ENCODE measurements around the gene SCN4A. TPM values are rescaled to one million over a fixed set of nuclear protein-coding genes. Genes with fewer than 3 reads are reported as not detected.

SCN4A gene
- total RNA-seq, 2 donors from 2014 or later = 0.41 to 1.0 TPM

GRCh38 chr17:63967953-63968352, 4.8 kb downstream of the SCN4A start:
- no peak for DNase-seq
- ATAC-seq = no peak
- intact Hi-C loops (cut with DNase I) = no loop called here

- ATAC-seq (no peak), DNase-seq (no peak)
- intact Hi-C loops (cut with DNase I) = no loop called here
These were observed 6.0 kb downstream of the SCN4A start for GRCh38 chr17:63966646-63967264.

- ATAC-seq (peak; percentile 26 to 67), DNase-seq (peak; percentile 60)
- intact Hi-C loops (cut with DNase I) = no loop called here
These were observed 9.6 kb downstream of the SCN4A start for GRCh38 chr17:63963123-63963522.

- intact Hi-C loops (cut with DNase I) = no loop called here
- DNase-seq = no peak
- ATAC-seq = no peak
These were observed 10.4 kb downstream of the SCN4A start for GRCh38 chr17:63962298-63962744.

GRCh38 chr17:63961355-63962212, 11.1 kb downstream of the SCN4A start:
- DNase-seq (peak; percentile 88), ATAC-seq (peak; percentile 77 to 85)
- intact Hi-C loops (cut with DNase I) = no loop called here

GRCh38 chr17:63960430-63960829, 12.3 kb downstream of the SCN4A start:
- ATAC-seq (no peak), DNase-seq (no peak)
- intact Hi-C loops (cut with DNase I) = no loop called here

- DNase-seq (no peak), ATAC-seq (no peak)
- intact Hi-C loops (cut with DNase I) = no loop called here
These were observed 12.7 kb downstream of the SCN4A start for GRCh38 chr17:63960006-63960405.

- intact Hi-C loops (cut with DNase I) = no loop called here
- ATAC-seq = no peak
- no peak for DNase-seq
These were observed 16.3 kb downstream of the SCN4A start for GRCh38 chr17:63956296-63956920.

GRCh38 chr17:63955791-63956190, 16.9 kb downstream of the SCN4A start:
- intact Hi-C loops (cut with DNase I) = no loop called here
- DNase-seq = no peak
- no peak for ATAC-seq

- DNase-seq (no peak), ATAC-seq (no peak)
- intact Hi-C loops (cut with DNase I) = no loop called here
These were observed 17.5 kb downstream of the SCN4A start for GRCh38 chr17:63955232-63955631.

- ATAC-seq (peak; percentile 36 to 56), DNase-seq (no peak)
- intact Hi-C loops (cut with DNase I) = loop anchor here in 1 of 2 donors (5.0 kb wide), 1 partner anchor 33 kb away; no protein-coding TSS in a partner anchor
These were observed 18.2 kb downstream of the SCN4A start for GRCh38 chr17:63954402-63955063.

- ATAC-seq (no peak), DNase-seq (no peak)
- intact Hi-C loops (cut with DNase I) = loop anchor here in 1 of 2 donors (5.0 kb wide), 1 partner anchor 36 kb away; no protein-coding TSS in a partner anchor
These were observed 21.5 kb downstream of the SCN4A start for GRCh38 chr17:63950940-63951907.

GRCh38 chr17:63949576-63950250, 23.0 kb downstream of the SCN4A start:
- no peak for DNase-seq
- intact Hi-C loops (cut with DNase I) = loop anchor here in 1 of 2 donors (5.0 kb wide), 1 partner anchor 38 kb away; no protein-coding TSS in a partner anchor
- no peak for ATAC-seq

- intact Hi-C loops (cut with DNase I) = no loop called here
- DNase-seq (no peak), ATAC-seq (no peak)
These were observed 24.2 kb downstream of the SCN4A start for GRCh38 chr17:63948521-63948920.

- ATAC-seq = no peak
- DNase-seq = no peak
- intact Hi-C loops (cut with DNase I) = no loop called here
These were observed 24.9 kb downstream of the SCN4A start for GRCh38 chr17:63947711-63948330.

- intact Hi-C loops (cut with DNase I) = no loop called here
- ATAC-seq (peak; percentile 75 to 83), DNase-seq (peak; percentile 48)
These were observed 26.0 kb downstream of the SCN4A start for GRCh38 chr17:63946440-63947363.
